ENCODE results near the gene POC1B.

Gene POC1B

DNA sequence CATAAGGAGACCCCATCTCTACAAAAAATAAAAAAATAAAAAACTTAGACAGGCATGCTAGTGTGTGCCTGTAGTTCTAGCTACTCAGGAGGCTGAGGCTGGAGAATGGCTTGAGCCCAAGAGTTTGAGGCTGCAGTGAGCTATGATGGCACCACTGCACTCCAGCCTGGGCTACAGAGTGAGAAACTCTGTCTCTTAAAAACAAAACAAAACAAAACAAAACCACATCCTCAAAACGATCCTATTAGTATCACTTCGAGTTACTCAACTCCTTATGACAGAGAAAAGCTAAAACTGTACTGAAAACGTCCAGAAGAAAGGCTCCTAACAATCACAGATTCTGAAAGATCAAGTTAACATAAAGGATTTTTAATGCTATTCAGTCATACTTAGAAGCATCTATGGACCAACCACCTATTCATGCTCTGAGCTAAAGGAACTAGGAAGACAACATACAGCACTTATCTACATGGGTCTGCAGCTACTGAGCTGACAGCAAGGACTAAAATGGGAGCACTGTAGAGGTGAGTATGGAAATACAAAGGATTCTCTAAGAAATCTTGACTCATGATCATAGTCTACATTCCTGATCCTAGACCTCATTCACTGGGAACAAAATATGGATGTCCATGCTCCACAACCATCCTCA, 98.2 kb downstream of the POC1B start:
- in situ Hi-C loops (cut with HindIII; ENCODE audit: low sequenced_read_pairs): no loop called here

DNA sequence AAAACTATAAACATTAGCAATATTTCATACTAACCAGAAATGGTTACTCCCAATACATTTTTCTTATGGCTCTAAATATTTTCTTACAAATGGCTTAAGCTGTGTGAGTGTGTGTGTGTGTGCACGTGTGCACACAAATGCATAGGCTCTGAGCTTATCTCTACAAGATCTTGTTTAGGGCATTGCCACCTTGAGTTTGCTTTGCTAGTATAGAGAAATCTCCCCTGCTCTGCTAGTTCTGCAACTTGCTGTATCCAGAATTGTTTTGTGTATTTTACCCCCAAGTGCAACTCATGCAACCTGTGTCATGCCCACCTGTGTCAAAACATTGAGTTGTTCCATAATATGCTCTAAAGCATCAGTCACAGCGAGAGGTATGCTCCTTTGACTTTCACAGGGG, 101.0 kb downstream of the POC1B start:
- in situ Hi-C loops (cut with HindIII; ENCODE audit: low sequenced_read_pairs): no loop called here

DNA sequence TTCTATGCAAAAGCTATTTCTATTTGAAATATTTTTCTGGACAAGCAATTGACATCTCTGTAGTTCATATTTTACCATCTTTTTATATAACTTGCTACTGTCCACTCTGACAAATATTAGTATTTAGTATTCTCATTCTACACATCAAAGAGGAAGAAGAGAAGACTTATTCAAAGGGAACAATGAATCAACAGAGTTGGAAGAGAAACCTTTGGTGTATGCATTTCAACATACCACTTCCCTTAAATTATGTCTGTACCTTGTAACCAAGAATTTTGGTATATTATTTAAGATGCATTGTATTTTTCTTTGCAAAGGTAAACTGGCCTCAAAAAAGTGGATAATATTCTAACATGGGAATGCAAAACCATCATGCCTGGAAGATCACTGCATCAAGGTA, 101.5 kb downstream of the POC1B start:
- in situ Hi-C loops (cut with HindIII; ENCODE audit: low sequenced_read_pairs): no loop called here

DNA sequence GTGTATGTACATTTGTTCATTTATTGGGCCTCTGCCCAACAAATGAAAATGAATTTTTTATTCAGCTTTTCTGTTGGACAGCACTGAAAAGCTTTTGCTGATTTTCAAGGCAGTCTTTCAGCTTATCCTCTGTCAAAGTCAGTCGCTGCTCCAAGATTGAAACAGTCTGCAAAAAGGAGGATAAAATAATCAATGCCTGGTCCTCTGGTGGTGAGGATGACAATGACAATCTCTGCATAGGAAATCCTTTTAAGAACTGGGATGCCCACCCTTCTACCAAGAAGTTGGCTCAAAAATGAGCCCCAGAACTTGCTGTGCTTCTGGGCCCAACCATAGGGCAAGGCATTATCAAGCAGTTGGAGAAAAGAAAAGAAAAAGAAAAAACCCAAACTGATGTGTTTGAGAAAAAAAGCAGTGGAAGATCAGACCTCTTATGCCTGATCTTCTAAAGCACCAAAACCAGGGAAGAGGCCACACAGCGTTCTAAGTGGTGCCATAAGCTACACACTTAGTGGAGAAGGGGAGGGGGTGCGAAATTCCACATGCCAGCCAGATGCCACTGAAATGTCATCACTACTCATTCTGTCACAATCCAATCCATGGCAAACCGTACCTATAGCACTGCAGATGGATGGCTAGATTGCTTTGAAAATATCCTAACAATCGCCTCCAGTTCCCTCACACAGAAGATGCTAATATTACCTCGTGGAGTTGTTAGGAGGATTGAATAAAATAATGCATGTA, 104.6 kb downstream of the POC1B start:
- in situ Hi-C loops (cut with HindIII; ENCODE audit: low sequenced_read_pairs): no loop called here

DNA sequence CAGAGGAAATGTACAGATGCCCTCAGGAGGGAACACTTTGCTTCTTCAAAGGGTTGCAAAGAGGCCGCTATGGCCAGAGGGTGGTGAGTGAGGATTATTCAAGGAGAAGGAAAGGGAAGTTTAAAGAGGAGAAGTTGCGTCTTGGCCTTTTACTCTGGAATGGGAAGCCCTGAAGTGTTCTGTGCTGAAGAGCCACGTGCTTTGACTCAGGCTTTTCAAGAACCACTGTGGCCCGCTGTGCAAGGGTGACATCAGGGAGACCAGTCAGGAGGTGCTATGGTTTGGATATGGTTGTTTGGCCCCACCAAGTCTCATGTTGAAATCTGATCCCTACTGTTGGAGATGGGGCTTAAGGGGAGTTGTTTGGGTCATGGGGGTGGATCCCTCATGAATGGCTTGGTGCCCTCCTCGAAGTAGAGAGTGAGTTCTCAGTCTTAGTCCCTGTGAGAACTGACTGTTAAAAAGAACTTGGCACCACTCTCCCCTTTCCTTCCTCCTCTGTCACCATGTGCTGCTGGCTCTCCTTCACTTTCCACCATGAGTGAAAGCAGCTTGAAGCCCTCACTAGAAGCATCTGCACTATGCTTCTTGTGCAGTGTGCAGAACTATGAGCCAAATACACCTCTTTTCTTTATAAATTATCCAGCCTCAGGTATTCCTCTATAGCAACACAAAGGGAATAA, 107.5 kb downstream of the POC1B start:
- in situ Hi-C loops (cut with HindIII; ENCODE audit: low sequenced_read_pairs): no loop called here

DNA sequence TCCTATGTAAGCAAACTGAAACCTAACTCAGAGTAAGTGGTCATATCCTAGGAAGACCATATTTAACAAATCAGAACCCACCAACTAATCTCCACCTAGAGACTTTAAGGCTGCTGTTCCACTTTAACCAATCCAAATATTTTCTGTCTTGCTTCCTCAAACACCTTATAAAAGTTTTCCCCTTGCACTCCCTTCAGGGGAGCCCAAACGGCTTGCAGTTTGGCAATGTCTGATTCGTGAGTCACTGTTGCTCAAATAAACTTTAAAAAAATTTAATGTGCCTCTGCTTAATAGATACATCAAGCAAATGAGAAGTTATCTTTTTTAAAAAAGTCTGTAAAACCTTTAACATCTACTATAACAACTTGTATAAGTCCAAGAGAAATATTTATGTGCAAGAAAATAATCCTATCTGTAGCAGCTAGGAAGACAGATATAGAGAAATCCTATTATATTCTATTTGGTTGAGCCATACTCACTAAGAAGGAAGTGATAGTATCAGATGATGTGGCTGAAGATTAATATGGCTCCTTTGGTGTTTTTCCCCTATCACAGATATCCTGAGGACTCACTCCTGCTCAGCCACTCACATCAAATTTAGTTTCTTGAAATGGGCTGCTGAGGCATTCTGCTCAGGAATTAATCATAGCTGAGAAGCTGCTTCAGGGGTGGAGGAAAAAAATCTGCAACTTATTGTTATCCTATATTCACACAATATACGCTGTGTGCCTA, 108.4 kb downstream of the POC1B start:
- in situ Hi-C loops (cut with HindIII; ENCODE audit: low sequenced_read_pairs): no loop called here

DNA sequence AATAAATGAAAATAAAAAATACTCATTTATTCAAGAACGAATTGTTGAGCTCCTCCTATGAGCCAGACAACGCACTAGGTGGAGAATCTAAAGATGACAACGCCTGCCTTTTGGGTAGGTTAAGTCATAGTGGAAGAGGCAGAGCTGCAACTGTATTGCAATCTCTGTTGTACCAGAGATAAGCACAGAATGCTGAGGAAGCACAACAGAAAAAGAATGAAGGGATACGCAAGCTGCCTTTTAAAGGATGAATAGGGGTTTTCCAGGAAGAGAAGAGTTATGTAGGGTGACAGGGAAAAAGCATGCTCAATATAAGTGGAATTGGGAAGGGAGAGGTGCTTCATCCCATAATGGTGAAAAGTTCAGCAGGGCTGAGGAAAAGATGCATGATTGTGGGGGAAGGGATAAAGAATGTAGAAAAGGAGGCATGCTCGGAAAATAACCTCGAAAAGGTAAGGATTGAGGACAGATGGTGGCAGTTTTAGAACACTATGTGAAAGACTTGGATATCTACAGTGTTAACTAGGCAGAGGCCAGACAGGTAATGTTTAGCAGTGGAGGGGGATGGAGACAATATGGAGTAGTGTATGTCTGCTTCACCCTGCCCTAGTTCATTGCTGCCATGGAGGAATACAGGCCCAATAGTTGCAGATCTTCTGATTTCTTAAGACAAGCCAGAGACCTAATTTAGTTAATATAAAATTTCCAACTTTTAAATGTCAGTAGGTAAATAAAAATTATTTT, 109.6 kb downstream of the POC1B start:
- in situ Hi-C loops (cut with HindIII; ENCODE audit: low sequenced_read_pairs): no loop called here

DNA sequence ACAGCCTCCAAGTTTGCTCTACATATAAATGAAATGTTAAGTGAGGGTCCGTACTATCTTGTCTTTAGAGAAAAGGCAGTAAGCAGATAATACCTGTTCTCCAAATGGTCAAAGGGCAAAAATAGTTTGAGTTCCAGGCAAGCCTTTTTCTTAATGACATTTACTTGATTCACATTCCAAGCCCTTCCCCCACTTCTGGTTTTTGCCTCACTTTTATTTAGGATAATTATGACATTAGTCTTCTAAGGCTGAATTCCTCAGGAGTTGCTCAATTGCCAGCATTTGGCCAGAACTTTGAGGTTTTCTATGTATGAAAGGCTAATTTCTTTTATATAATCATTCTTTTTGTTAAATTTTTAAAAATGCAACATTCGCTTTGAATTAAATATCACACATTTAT, 111.0 kb downstream of the POC1B start:
- in situ Hi-C loops (cut with HindIII; ENCODE audit: low sequenced_read_pairs): no loop called here

DNA sequence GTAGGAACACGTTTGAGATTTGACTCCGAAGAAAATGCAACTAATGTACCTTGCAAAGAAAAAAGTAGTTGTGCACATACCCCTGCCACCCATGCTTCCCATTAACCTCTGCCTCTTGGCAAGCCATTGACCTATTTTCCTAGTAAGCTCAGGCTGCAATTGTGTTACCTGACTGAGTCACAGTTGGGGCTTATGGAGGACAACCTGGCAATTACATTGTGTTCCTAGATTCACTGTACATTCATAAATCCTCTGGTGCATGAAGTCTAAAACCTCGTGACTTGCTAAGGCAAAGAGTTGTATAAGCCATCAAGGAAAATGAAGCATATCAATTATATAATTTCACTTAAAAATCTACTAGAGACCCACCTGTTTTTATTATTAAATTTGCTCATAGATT, 111.5 kb downstream of the POC1B start:
- in situ Hi-C loops (cut with HindIII; ENCODE audit: low sequenced_read_pairs): no loop called here

DNA sequence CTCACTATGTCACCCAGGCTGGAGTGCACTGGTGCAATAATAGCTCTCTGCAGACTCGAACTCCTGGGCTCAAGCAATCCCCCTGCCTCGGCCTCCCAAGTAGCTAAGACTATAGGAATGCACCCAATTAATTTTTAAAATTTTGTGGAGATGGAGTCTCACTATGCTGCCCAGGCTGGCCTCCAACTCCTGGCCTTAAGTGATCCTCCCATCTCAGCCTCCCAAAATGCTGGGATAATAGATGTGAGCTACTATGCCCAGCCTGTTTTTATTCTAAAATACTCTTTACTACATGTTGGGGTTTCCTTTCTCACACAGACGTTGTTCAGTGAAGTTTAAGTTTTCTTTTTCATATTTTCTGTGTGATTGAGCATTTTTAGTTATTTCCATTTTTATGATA, 112.6 kb downstream of the POC1B start:
- in situ Hi-C loops (cut with HindIII; ENCODE audit: low sequenced_read_pairs): no loop called here

DNA sequence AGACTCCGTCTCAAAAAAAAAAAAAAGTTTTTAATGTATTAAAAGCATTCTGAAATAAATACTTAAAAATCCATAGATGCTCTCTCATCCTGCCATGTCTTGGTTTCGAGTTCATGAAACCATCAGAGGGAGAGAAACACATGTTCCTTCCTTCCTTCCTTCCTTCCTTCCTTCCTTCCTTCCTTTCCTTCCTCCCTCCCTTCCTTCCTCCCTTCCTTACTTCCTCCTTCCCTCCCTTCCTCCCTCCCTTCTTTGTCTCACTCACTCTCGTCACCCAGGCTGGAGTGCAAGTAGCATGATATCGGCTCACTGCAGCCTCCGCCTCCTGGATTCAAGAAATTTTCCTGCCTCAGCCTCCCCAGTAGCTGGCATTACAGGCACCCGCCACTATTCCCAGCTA, 113.2 kb downstream of the POC1B start:
- in situ Hi-C loops (cut with HindIII; ENCODE audit: low sequenced_read_pairs): no loop called here

DNA sequence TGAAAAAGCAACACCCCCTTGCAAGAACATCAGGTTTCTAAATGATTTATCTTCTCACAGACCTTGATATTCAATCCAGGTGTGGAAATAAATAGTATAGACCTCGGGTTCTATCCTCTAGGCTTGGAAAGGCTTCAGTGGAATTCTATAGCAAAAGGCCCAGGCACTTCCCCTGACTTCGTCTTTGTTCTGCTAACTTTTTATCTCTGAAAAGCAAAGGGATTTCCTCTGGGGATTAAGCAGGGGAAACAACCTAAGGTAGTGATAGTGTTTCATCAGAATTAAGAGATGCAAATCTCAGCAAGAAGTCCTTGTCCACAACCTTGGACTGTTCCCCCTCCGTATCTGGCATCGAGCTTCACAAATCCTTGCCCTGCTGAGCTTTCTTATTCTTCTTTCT, 114.0 kb downstream of the POC1B start:
- in situ Hi-C loops (cut with HindIII; ENCODE audit: low sequenced_read_pairs): no loop called here

DNA sequence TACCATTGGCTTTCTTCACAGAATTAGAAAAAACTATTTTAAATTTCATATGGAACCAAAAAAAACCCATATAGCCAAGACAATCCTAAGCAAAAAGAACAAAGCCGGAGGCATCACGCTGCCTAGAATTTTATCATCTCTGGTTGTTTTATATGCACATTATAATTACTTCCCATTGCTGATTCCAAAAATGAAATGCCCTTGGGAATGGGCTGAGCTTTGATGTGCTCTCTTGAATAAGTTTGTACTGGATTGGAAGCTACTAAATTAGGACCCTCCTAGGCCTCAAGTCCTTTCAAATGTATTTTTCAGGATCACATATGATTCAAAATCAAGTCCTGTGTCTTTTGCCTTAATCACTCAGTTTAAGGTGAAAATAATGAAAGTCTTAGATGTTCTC, 114.6 kb downstream of the POC1B start:
- in situ Hi-C loops (cut with HindIII; ENCODE audit: low sequenced_read_pairs): no loop called here

DNA sequence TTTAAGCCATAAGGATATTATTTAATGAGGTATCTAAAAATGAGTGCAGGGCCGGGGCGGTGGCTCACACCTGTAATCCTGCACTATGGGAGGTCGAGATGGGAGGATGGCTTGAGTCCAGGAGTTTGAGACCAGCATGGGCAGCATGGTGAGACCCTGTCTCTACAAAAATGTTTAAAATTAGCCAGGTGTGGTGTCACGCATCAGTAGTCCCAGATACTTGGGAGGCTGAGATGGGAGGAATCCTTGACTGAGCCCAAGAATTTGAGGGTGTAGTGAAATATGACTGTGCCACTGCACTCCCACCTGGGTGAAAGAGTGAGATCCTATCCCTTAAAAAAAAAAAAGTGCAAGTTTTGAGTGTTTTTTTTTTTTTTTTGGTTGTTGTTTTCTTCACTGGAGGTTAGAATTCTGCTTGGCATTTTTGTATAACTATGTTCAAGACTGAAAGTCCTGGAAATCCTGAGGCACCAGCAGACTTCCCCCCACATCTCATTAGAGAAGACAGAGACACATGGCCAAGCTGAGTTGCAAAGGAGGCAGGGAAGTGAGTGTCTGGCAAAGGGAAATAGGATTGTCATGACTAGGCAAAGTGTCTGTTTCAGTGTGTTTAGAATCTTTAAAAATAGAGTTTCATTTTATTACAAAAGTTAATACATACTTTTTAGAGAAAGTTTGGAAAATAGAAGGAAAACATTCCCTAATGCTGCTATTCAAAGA, 120.1 kb downstream of the POC1B start:
- in situ Hi-C loops (cut with HindIII; ENCODE audit: low sequenced_read_pairs): no loop called here

DNA sequence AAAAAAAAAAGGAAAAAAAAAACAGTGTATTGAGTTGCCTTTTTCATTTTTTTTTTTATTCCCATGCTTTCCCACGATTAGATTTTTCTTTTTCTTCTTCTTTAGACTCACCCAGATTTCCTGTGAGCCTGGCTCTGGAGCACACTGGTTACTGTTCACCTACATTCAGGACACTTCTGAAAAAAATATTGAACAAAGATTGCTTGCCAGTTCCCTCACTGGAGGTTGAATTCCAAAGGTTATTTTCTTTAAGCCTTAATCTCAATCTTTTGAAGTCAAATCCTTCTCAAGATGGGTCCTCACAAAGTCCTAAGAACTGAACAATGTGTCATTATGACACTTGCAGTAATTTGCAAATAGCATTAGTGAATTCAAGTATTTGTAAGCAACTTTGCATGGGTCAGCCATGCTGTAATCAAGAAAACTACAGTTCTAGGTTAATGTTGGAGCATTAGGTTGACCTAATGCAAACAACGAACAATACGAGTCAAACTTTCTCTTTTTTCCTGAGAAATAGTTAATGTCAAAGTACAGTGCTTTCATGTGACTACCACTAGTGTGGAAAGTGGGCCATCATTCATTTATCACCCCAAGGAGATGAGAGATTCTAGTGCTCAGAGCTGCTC, 124.3 kb downstream of the POC1B start:
- in situ Hi-C loops (cut with HindIII; ENCODE audit: low sequenced_read_pairs): no loop called here

DNA sequence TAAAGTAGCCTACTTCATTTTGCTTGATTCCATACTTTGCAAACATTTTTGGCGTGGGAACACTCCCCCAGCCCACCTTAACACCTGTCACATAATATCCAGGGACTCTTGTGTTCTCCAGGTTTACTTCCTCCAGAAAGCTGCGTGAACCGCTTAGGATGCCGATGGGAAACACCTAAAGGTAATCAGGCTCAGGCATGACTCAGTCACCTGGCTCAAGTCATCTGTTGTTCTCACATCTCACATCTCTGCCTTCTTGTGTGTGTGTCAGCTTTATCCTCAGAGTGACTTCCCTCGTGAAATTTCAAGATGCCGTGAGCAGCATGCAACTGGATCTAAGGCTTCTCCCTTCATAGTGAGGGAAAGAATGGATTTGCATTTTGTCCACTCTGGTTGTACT, 125.4 kb downstream of the POC1B start:
- in situ Hi-C loops (cut with HindIII; ENCODE audit: low sequenced_read_pairs): no loop called here

DNA sequence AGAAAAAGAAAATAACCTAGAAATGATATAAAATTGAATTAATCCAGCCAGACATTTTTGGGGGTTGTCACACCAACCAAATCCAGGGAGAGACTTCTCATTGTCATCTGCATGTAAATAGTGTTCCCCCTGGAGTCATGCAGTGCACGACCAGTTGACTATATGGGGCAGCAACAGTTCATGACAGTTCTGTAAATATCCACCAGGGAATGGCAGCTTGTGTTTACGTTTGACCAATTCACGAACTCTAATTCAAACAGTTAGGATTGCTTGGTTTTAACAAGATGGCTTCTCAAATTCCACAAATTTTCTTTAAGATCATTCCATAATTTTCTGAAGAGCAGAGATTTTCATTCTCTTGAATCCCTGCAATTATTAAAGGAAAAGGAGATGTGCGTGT, 130.1 kb downstream of the POC1B start:
- in situ Hi-C loops (cut with HindIII; ENCODE audit: low sequenced_read_pairs): no loop called here

DNA sequence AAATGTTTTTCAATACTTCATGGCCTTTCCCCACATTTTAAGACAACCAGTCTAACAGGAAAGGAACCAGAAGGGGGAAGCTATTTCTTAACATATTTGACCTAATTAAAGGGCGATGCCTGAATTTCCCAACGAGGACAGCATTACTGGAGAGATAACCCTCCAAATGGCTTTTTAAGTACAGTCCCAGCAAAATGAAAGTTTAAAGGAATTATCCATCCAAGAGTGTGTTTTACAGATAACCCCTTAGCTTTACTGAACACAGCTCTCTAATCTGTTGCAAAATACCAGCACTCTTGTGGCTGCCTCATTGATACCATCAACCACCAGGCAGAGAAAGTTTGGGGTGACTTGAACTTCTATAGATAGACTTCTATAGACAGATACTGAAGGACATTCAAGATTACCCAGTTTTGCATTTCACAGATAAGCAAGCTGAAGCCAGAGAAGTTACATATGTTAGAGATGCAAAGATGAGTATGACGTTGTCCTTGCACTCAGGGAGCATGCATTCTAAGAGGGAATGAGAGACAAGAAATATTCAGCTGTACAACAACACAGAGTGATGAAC, 132.2 kb downstream of the POC1B start:
- in situ Hi-C loops (cut with HindIII; ENCODE audit: low sequenced_read_pairs): no loop called here

DNA sequence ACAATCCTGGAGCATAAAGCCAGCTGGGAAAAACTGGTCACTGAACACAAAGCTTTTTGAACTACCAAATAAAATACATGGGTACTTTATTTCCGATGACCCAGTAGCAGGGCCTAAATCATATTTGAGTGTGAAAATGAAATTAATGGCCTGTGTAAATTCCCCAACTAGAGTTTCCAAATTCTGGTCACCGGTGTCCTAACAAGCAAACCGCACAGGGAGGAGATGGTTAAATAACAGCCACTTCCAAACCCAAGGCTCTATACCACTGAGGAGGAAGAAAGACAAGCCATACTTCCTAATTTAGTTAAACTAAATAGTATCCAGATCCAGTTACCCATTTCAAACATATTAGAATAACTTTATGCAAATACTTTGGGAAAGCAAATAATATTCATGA, 133.5 kb downstream of the POC1B start:
- in situ Hi-C loops (cut with HindIII; ENCODE audit: low sequenced_read_pairs): no loop called here
